ENCODE measurements around the gene ZNF433. TPM values are rescaled to one million over a fixed set of nuclear protein-coding genes. Genes with fewer than 3 reads are reported as not detected.

ZNF433 gene
- total RNA-seq, 1 donor from 2014 or later: 5.5 TPM

DNA sequence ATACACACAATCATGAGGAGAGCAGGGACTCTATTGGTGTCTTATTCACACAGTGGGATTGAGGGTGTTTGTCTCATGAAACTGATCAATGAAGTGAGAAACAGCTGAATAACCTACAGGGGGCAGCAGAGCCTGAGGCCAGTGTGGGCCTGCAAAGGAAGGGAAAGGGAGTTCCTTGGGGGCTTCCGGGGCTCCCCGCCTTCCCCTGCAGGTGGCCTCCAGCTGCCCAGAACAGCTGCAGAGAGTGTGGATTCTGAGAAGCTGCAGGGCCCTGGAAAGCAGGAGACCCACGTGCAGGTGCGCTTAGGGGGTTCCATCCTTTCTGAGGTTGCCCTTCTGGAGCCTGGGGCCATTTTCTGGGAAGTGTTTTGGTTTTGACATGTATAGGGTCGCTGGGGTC is 50.5 kb downstream of the ZNF433 start:
- Histone ChIP-seq H3K27me3 (ENCODE audit: control insufficient read depth, insufficient read depth, low read length) (no peaks in the 10 kb centered on the region), H3K36me3 (ENCODE audit: control insufficient read depth, insufficient read depth, low read length) (no peaks in the 10 kb centered on the region)
- no peak for FAIRE-seq

DNA sequence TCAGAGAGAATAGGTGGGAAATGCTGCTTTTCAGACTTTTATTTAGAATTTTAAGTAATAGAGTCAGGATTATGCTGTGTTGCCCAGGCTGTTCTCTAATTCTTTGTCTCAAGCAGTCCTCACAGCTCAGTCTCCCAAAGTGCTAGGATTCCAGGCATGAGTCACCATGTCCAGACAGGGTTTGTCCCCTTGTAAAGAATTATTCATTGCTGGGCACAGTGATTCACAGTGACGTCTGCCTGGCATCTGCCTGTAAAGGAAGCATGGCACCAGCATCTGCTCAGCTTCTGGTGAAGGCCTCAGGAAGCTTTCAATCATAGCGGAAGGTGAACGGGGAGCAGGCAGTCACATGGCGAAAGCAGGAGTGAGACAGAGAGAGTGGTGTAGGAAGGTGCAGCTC is 53.0 kb downstream of the ZNF433 start:
- no peaks in the 10 kb centered on the region for H3K36me3 ChIP-seq (ENCODE audit: control insufficient read depth, insufficient read depth, low read length)
- TF ChIP-seq, protein P1, sequence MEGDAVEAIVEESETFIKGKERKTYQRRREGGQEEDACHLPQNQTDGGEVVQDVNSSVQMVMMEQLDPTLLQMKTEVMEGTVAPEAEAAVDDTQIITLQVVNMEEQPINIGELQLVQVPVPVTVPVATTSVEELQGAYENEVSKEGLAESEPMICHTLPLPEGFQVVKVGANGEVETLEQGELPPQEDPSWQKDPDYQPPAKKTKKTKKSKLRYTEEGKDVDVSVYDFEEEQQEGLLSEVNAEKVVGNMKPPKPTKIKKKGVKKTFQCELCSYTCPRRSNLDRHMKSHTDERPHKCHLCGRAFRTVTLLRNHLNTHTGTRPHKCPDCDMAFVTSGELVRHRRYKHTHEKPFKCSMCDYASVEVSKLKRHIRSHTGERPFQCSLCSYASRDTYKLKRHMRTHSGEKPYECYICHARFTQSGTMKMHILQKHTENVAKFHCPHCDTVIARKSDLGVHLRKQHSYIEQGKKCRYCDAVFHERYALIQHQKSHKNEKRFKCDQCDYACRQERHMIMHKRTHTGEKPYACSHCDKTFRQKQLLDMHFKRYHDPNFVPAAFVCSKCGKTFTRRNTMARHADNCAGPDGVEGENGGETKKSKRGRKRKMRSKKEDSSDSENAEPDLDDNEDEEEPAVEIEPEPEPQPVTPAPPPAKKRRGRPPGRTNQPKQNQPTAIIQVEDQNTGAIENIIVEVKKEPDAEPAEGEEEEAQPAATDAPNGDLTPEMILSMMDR (IDR thresholded peaks at IDR 0.05; ENCODE audit: insufficient read depth, low read length, severe bottlenecking): no peak
- DNase-seq (ENCODE audit: low read depth): peak; percentile 86
- FAIRE-seq: peak; percentile 23
- H3K27me3 ChIP-seq (ENCODE audit: control insufficient read depth, insufficient read depth, low read length): no peaks in the 10 kb centered on the region
- H3K4me3 ChIP-seq (ENCODE audit: low read depth, low read length): no peak overlapping the region

More for the DNA sequence above, 50.5 kb downstream of the ZNF433 start:
- DNase-seq (ENCODE audit: low read depth): no peak
- no peak overlapping the region for H3K4me3 ChIP-seq (ENCODE audit: low read depth, low read length)
- TF ChIP-seq, protein P1 (IDR thresholded peaks at IDR 0.05; ENCODE audit: insufficient read depth, low read length, severe bottlenecking): no peak

- Histone ChIP-seq H3K27me3 (ENCODE audit: control insufficient read depth, insufficient read depth, low read length) (no peaks in the 10 kb centered on the region), H3K4me3 (ENCODE audit: low read depth, low read length) (no peak overlapping the region), H3K36me3 (ENCODE audit: control insufficient read depth, insufficient read depth, low read length) (no peaks in the 10 kb centered on the region)
- FAIRE-seq (no peak), DNase-seq (ENCODE audit: low read depth) (no peak)
- TF ChIP-seq, protein P1 (IDR thresholded peaks at IDR 0.05; ENCODE audit: insufficient read depth, low read length, severe bottlenecking): no peak
Observed at GRCh38 chr19:11979527-11979926, 56.0 kb downstream of the ZNF433 start.

- Histone ChIP-seq H3K27me3 (ENCODE audit: control insufficient read depth, insufficient read depth, low read length) (no peaks in the 10 kb centered on the region), H3K36me3 (ENCODE audit: control insufficient read depth, insufficient read depth, low read length) (no peaks in the 10 kb centered on the region), H3K4me3 (ENCODE audit: low read depth, low read length) (no peak overlapping the region)
- TF ChIP-seq, protein P1 (IDR thresholded peaks at IDR 0.05; ENCODE audit: insufficient read depth, low read length, severe bottlenecking): no peak
- DNase-seq (ENCODE audit: low read depth) (no peak), FAIRE-seq (no peak)
Observed at GRCh38 chr19:11978492-11979100, 56.9 kb downstream of the ZNF433 start.

DNA sequence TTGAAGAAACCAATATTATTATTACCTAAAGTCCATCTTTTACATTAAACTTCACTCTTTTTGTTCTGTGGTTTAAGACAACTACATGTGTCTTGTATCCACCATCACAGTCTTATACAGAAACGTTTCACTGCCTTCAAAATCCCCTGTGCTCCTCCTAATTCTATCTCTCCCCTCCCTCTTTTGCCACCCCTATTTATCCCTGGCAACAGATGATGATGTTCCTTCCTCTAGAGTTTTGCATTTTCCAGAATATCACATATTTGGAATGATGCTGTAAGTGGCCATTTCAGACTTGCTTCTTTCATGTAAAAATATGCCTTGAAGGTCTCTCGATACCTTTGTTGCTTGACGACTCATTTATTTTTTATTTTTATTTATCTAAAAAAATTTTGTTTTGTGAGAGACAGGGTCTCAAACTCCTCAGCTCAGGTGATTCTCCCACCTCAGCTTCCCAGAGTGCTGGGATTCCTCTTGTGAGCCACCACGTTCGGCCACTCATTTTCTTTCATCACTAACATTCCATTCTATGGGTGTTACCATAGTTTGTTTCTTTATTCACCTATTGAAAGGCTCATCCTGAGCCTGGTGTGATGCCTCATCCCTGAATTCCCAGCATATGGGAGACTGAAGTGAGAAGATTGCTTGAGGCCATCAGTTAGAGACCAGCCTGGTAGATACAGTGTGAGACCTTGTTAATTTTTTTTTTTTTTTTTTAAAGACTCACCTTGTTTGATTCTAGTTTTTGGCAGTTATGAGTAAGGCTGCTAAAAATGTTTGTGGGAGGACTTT is 62.3 kb downstream of the ZNF433 start:
- TF ChIP-seq, protein P1 (IDR thresholded peaks at IDR 0.05; ENCODE audit: insufficient read depth, low read length, severe bottlenecking): no peak
- H3K36me3 ChIP-seq (ENCODE audit: control insufficient read depth, insufficient read depth, low read length): no peaks in the 10 kb centered on the region
- DNase-seq (ENCODE audit: low read depth) (peak; percentile 26), FAIRE-seq (no peak)
- H3K4me3 ChIP-seq (ENCODE audit: low read depth, low read length): no peak overlapping the region
- H3K27me3 ChIP-seq (ENCODE audit: control insufficient read depth, insufficient read depth, low read length): no peaks in the 10 kb centered on the region

All from bronchial epithelial cell (primary cell).